ENCODE measurements around the gene BCL2L11.

- TF ChIP-seq CTCF (IDR thresholded peaks at IDR 0.05; ENCODE audit: insufficient read depth, low read depth, low read length), result no peak
- no peak for TF ChIP-seq EZH2 (IDR thresholded peaks at IDR 0.05; ENCODE audit: insufficient read depth, low read length)
These were observed 35.8 kb downstream of the BCL2L11 start for GRCh38 chr2:111156529-111156928.

Data from astrocyte (in vitro differentiated cells and primary cell).